ENCODE measurements around the gene SLX4IP.

The SLX4IP gene

DNA sequence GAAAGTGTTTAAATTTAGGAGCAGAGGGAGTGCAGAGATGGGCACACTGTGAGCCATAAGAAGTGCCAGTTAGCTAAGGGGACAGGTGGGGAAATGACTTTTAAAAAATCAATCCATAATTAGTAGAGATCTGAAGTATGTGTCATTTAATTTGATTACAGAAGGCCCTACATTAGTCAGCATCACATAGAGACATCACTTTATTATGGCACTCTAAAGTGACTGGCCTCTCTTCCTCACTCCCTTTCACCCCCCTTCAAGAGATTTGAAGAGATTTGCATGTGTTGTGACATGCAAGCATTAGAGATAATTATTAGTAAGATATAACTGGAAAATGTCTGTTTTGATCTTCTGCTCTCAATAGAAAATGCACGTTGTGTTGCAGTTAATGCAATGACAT is 86.7 kb downstream of the SLX4IP start:
- DNase-seq (ENCODE audit: low spot score): no peak

DNA sequence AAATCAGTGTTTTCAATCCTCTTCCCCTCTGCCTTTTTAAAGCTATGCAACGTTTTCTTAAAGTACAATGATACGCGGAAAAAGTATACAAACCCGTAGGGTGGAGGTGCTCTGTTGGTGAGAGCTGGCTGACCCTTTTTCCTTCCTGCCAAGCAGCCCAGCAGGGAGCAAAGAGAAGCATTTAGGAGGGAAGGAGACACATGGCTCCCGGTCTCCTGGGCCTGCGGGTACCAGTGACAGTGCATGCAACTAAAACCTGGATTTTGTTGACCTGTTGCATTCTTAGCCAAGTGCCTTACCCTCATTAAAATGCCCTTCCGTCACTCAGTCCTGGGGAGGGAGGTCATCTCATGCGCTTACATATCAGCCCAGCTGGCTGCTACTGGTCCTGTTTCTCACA is 87.2 kb downstream of the SLX4IP start:
- DNase-seq (ENCODE audit: low spot score): no peak

DNA sequence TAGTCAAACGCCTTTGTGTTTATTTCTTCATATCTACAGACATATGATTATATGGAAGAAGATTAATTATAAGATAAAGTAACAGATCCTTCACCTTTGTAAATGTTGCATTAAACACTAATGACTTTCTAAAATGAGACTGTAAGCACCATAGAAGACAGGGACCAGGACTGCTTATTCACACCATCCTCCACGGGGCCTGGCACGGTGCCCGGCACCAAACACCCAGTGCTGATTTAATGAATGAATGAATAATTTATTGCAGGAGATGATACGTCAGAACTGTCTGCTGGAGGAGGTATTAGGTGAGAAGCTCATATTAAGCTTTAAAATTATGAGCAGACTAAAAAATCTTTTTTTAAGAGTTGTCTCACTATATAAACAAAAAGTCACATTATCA is 88.3 kb downstream of the SLX4IP start:
- no peak for DNase-seq (ENCODE audit: low spot score)

DNA sequence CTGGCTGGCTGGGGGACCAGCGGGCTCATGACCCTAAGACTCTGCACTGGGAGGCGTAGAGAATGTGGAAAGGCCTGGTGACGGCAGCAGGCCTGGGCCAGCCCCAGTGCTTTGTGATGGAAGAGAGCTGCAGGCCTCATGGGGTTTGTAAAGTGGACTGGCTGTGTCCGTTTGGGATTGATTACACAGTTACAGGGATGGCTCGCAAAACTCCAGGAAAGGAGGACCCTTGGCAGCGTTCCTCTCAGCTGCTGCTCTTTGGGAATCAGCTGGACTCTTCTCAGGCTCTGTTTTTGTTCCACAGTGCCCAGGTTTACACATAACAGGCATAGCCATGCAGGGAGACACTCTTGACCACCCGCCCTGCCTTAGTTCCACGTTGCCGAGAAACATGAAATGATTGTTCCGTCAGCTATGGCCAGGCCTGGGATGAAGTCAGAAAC is 89.0 kb downstream of the SLX4IP start:
- DNase-seq (ENCODE audit: low spot score): no peak

DNA sequence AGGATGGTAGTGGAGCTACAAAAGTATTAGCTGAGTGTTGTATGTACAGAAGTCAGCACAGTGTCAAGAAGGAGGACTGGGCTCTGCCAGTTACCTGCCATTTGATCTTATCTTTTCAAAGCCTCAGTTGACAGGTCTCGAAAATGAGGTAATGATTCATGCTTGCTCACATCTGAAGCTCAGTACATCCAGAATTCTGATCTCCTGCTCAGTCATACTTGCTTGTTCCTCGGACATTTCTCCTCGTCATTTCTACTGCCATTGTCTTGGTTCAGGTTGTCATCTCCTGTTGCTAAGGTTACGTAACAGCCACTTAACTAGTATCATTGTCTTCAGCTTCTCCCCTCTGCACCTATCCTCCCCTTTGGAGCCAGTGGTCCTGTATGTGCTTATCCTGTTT is 89.5 kb downstream of the SLX4IP start:
- DNase-seq (ENCODE audit: low spot score): no peak

DNA sequence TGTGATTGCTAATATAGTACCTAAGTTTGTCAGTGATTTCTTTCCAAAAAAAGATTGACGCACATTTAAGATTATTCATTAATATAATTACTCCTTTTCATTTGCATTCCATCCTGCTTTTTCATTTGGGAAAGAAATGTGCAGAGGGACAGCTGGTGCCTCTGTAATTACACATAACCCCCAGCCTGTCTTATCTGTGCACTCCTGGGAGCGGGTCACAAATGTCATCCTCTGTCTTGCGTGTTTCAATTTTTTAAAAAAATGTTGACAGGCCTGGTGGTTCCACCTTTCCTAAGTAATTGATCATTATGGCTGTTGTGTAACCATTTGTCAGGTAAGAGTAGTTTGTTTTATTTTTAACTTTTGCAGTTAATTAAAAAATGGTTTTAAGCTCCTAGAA is 92.7 kb downstream of the SLX4IP start:
- no peak for DNase-seq (ENCODE audit: low spot score)

DNA sequence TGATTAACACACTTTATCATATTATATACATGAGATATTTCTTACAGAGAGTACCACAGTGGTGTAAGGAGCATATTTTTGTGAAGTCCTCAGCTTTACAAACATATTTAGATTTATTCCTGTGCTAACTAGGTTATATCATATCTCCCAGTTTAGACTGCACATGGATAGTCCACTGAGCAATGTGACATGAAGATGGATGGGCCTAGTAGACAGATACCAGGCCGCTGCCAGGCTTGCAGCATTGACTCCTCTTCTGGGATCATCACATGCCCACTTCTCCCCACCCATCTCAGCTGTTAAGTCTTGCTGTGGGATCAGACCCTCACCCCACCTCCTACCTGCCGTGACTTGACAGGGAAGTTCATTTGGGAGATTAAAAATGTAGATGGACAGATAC is 95.8 kb downstream of the SLX4IP start:
- no peak for DNase-seq (ENCODE audit: low spot score)

DNA sequence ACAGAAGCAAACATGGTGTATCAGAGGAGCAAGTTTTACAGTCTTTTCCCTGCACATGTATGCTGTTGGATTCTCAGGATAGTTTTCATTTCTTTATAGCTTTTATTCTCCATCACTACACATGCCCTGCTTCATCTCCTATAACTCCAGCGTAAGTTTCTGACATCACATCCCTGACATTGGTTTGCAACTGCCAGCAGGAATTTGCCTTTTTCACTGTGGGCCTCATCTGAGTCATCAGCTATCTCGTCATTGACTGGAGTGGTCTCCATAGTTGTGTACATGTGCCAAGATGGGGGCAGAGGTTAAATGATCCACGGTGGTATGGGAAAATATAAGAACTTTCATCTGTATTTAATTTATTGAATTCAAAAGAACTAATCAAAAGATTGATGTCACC is 96.7 kb downstream of the SLX4IP start:
- no peak for DNase-seq (ENCODE audit: low spot score)

DNA sequence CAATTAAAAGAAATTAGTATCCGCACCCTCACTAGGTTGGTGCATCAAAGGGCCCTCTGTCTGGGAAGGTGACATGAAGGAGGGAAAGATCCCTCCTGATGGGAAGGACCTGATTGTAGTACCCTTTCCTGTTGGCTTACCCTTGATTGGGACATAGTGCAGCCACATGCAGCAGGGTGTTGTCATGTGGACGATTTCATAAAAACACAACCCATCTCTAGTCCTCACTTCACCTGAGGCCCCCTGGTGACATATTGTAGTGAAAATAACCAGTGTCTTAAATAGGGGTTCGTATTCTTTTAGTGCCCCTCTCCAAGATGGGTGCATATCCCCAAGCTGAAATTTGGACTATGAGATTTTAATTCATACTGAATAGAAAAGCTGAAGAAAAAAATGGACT is 97.3 kb downstream of the SLX4IP start:
- DNase-seq (ENCODE audit: low spot score): no peak

DNA sequence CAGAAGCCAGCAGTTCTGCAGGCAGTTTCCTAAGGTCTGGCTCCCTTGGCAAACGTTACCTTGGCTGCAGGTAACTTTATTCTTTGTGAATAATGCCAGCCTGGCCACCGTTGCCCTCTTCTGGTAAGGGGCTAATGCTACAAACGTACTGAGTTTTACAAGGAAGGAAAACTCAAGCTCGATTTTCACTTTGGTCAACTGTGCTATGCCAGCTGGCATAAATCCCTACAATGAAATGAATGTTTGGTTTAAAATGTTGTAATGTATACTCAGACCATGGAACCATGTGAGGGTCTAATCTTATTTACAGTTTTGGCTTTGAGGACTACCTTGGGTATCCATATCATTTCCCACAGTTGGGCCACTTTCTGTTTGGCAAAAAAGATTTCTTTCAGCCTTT is 101.4 kb downstream of the SLX4IP start:
- DNase-seq (ENCODE audit: low spot score): peak; percentile 8

DNA sequence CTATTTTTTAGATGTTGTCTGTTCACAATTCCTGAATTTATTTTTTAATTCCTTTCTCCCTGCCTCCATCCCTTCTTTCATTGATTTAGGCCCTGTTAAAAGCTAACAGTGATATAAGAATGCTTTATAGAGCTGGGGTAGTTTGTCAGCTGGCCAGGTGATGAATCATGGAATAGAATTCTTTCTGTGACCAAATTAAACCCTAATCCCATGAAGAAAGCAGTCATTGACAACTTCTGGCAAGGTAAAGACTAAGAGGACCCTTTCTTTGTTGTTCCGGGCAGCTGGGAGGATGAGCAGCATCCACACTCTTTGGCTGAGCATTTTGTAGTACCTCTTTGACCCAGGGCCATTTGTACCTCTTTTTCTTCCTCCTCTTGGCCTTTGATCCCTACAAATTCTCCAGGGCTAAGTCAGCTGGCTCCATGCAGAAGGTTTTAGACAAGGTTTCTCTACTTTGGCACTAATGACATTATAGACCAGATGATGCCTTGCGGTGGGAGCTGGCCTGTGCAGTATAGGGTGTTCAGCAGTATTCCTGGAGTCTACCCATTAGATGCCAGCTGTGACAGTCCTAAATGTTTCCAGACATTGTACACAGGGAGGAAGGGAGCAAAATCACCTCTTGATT is 102.9 kb downstream of the SLX4IP start:
- no peak for DNase-seq (ENCODE audit: low spot score)

DNA sequence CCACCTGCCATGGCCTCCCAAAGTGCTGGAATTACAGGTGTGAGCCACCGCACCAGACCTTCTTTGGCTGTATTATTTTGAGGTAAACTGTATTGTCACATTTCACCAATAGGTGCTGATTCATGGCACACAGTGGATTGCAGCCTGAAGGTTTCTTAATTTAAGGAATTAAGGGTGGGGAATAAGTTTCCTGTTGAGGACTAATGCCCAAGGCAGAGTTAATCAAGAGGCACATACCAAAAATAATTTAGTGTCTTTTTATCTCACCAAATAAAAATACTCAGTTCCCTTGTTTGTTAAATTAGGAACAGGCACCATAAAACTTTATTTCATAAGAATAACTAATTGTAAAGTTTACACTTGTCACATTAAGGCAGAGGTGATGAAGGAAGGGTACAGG is 103.7 kb downstream of the SLX4IP start:
- DNase-seq (ENCODE audit: low spot score): no peak

DNA sequence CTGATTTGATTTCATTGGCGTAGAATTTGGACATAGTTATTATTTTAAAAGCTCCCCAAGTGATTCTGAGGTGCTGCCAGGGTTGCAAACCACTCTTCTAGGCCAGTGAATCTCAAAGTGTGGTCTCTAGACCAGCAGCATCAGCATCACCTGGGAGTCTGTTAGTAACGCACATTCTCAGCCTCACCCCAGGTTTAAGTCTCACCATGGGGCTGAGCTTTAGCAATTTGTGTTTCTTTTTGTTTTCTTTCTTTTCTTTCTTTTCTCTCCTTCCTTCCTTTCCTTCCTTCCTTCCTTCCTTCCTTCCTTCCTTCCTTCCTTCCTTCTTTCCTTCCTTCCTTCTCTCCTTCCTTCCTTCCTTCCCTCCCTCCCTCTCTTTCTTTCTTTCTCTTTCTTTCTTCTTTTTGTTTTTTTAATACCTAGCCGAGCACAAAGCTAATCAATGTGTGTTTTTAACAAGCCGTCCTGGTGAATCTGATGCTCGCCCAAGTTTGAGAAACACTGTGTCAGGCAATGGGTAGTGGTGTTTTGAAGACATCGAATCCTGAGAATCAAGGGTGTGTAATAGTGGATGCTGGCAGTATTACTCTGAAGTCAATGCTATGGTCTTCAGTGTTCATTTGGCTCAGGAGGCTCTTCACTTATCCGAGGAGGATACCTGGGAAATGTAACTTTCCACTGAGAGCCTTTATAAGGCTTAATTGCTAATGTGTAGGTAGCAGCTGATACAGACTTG is 104.9 kb downstream of the SLX4IP start:
- DNase-seq (ENCODE audit: low spot score): no peak

DNA sequence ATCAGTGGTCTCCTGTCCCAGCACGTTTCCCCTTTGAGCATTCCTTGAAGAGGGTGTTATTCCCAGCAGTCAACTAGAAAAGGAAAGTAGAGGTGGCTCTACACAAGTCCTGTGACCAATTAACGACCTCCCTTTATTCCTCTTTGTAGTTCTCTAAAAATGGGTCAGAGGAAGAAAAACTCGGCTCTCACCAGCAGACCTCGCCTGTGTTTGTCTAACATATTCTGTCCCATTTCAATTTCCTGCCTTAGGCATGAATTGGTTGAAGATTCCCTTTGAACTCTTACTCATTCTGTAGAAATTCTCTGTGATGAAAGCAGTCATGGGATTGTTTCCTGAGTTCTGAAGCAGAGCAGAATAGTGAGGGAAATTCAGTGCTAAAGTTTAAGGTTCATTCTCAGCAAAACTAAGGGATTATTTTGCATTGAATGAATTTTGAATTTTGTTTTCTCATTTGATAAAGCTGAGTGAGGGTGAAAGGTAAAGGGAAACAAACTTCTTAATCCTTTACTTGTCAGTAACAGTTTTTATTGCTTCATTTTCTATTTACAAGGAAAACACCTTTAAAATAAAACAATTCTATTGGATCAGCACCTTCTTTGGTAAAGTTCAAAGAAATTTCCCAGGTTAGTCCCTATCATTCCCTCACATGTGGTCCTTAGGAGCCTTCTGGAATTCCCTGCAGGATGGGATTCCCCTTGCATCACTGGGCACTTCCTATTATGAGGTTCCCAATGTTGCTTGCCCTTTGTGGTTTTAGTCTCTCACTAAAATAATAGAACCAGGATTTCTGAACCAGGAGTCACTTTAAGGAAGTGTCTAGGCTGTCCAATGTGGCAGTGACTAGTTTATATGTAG is 105.8 kb downstream of the SLX4IP start:
- no peak for DNase-seq (ENCODE audit: low spot score)

DNA sequence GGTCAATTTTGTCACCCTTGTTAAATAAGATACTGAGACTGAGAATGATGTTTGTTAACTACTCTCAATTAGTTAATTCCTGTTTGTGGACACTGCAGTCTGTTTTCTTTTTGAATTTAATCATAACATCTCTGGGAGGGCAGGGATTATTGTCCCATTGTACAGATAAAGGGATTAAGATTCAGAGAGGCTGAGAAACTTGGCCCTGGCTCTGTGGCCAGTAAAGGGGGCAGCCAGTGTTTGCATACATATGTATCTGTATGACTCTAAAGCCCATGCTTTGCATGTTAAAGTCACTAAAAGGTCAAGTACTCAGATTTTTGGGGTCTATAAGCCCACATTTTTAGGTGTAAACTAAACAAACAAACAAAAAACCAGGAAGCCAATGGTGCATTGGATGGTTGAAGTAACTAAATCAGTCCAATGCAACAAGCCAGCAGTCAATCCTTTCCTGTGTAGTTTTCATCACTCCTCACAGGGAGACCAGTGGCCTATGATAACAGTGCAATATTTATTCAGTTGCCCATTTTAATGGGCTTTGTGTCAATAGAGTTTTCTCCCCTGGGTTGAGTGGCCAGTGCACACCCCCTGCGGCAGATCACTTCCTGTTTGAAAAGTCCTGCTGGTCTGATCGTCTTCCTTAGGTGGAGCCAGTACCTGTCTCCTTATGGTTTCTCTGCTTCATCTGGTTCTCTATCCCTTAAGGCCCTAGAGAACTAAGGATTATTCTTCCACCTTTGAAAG is 106.7 kb downstream of the SLX4IP start:
- DNase-seq (ENCODE audit: low spot score): no peak

DNA sequence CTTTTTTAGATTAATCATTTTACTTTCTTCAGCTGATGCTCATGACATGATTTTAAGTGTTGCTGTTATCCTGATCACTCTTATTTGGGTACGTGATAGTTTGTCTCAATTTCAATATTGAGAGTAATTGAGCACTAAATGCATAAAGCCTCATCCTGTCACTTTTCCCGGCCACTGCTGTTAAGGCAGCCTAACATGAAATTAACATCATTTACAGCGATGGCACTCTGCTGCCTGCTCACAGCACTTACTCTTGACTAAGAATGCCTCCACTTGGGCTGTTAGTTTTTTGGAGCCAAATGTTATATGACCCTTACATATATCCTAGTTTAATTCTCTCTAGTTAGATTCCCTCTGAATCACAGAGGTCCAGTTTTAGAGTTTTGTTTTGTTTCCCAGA is 107.3 kb downstream of the SLX4IP start:
- DNase-seq (ENCODE audit: low spot score): no peak

DNA sequence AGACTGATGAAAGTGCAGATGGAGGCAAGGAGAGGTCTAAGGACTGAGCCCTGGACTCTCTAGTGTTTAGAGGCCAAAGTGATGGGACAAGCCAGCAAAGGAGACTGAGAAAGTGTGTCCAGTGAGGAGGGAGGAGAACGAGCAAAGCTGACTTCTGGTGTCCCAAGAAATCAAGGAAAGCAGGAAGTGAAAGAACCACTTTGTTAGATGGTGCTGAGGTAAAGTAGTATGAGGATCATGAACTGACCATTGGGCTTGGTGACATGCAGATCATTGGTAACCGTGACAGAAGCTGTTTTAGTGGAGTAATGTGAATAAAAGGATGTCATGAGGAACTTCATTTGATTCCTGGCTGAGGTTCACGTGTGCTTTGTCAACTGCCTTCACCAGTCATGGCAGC is 108.4 kb downstream of the SLX4IP start:
- DNase-seq (ENCODE audit: low spot score): no peak

DNA sequence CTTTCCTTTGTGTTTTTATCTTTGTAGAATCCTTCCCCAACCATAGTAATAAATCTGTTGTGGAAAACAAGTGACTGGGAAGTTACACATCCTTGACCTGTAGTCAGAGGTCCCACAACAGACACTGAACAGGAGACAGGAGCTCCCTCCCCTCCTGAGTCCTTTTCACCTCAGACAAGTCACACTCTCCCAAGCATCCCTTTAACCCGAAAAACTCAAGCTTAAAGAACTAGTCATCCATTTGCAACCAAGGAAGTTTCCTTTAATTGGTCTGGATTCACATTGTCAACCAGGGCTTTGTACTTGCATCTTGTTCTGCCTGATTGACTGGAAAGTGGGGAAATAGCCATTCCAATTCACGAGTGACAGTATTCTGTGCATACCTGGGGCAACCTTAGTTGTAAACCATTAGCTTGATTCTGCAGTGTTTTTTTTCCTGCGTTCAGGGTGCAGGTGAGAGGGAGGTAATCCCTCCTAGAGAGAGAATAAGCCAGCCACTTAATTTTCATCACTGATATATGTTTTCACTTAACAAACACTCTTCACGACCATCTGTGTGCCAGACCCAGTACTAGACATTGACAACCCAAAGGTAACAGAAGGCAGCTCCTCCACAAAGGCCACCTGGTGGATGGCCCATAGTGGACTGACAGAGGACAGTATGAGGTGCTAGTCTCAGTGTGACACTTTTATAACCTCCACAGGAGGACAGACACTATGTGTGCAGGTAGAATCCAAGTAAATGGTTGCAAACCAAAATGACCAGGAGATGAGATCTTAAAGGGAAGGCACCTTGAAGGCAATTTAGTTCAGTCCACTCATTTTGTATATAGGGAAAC is 112.4 kb downstream of the SLX4IP start:
- DNase-seq (ENCODE audit: low spot score): no peak

DNA sequence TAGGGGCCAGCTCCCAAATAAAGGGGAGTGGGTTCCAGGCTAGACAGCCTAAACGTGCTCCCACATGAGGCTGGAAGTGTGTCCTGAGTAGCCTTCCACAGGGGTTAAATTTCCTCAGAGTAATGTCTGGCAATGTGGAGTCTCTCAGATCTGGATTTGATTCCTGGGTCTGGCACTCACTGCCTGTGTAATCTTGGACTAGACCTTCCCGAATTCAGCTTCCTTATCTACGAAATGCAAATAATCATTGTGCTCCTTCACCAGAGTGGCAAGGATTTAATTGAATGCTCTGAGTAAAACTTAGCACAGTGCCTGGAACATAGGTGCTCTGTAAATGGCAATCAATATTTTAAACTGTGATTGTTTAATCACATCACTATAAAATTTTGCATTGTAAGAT is 114.4 kb downstream of the SLX4IP start:
- no peak for DNase-seq (ENCODE audit: low spot score)

DNA sequence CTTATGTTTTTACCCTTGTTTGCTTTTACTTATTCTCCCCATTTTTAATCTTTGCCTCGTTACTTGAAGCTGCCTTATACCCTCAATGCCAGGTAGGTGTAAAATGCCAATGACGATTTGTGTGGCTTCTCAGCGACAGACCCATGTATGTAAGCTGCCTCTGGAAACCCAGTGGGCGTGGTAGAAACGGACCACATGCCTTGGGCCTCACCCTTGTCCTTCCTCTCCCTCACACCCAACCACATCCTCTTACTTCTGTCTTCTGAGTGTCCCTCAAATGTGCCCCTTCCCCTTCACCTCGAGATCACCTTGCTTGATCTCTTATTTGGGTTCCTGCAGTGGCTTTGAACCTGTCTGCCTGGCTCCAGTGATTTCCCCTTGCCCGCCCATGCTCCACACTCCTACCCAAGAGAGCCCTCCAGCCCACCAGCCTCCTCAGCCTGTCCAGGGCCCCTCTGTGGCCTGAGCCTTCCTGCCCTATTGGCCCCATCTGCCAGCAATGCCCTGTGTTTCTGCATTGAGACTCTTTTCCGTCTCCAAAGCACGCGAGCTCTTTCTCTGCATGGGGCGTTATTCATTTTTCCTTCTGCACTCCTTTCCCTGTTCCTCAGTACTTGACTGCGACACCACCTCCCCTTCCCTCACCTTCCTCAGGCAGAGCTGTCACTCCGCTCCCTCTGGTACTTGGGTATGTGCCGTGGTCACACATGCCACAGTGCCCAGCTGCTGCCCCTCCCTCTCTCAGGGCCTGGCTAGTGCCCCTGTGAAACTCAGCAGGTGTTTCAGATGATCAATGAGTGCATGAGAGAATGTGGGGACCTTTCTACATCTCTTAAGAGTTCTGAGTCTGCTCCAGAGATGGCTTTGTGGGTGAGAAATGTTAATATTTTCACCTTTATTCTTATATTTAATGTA is 115.4 kb downstream of the SLX4IP start:
- DNase-seq (ENCODE audit: low spot score): no peak
